ENCODE data around the gene FSIP1.

FSIP1 gene

GRCh38 chr15:39593656-39594445, 188.8 kb downstream of the FSIP1 start:
- no peak for DNase-seq (ENCODE audit: low read depth)

- DNase-seq (ENCODE audit: low read depth) = no peak
Observed at GRCh38 chr15:39593071-39593655, 189.5 kb downstream of the FSIP1 start.

GRCh38 chr15:39592500-39592899, 190.1 kb downstream of the FSIP1 start:
- DNase-seq (ENCODE audit: low read depth) = no peak

- no peak for DNase-seq (ENCODE audit: low read depth)
Observed at GRCh38 chr15:39591896-39592315, 190.7 kb downstream of the FSIP1 start.

- no peak for DNase-seq (ENCODE audit: low read depth)
Observed at GRCh38 chr15:39591141-39591895, 191.3 kb downstream of the FSIP1 start.

GRCh38 chr15:39589815-39590644, 192.6 kb downstream of the FSIP1 start:
- no peak for DNase-seq (ENCODE audit: low read depth)

GRCh38 chr15:39589193-39589814, 193.3 kb downstream of the FSIP1 start:
- no peak for DNase-seq (ENCODE audit: low read depth)

- DNase-seq (ENCODE audit: low read depth) = no peak
Observed at GRCh38 chr15:39588531-39589192, 194.0 kb downstream of the FSIP1 start.

GRCh38 chr15:39587731-39588530, 194.7 kb downstream of the FSIP1 start:
- DNase-seq (ENCODE audit: low read depth) = no peak

- DNase-seq (ENCODE audit: low read depth) = no peak
Observed at GRCh38 chr15:39587096-39587721, 195.4 kb downstream of the FSIP1 start.

- DNase-seq (ENCODE audit: low read depth) = peak; percentile 85
Observed at GRCh38 chr15:39586387-39587095, 196.1 kb downstream of the FSIP1 start.

GRCh38 chr15:39585871-39586301, 196.8 kb downstream of the FSIP1 start:
- no peak for DNase-seq (ENCODE audit: low read depth)

GRCh38 chr15:39585389-39585841, 197.2 kb downstream of the FSIP1 start:
- no peak for DNase-seq (ENCODE audit: low read depth)

GRCh38 chr15:39584662-39585388, 197.8 kb downstream of the FSIP1 start:
- no peak for DNase-seq (ENCODE audit: low read depth)

- no peak for DNase-seq (ENCODE audit: low read depth)
Observed at GRCh38 chr15:39584266-39584659, 198.4 kb downstream of the FSIP1 start.

- DNase-seq (ENCODE audit: low read depth) = no peak
Observed at GRCh38 chr15:39583596-39584265, 198.9 kb downstream of the FSIP1 start.

GRCh38 chr15:39582977-39583595, 199.6 kb downstream of the FSIP1 start:
- no peak for DNase-seq (ENCODE audit: low read depth)
